Subcutaneous abdominal adipose tissue (tissue), 5 donors: Measurements from ENCODE around the gene TBX5.

ENCODE experiments used
- H3K27ac ChIP-seq: one replicate; pipeline ENCODE4 v1.7.0; 2013; ENCODE audit warnings: low read depth, mild to moderate bottlenecking, inconsistent platforms, low read length, moderate library complexity
- H3K27me3 ChIP-seq, 5 donors: one replicate each; pipeline ENCODE4 v1.7.0; 2013; ENCODE audit warnings: low read length in 5 of 5, inconsistent platforms in 1 of 5; ENCODE audit not compliant: control insufficient read depth in 5 of 5, insufficient read depth in 4 of 5
- H3K36me3 ChIP-seq, 5 donors: one replicate each; pipeline ENCODE4 v1.7.0; 2013; ENCODE audit warnings: low read length in 5 of 5; ENCODE audit not compliant: control insufficient read depth in 5 of 5, insufficient read depth in 5 of 5
- H3K4me1 ChIP-seq, 5 donors: one replicate each; pipeline ENCODE4 v1.7.0; 2013; ENCODE audit warnings: low read length in 5 of 5, mild to moderate bottlenecking in 3 of 5, moderate library complexity in 1 of 5; ENCODE audit not compliant: control insufficient read depth in 5 of 5, insufficient read depth in 5 of 5
- H3K4me3 ChIP-seq, 5 donors: one replicate each; pipeline ENCODE4 v1.7.0; 2013; ENCODE audit warnings: low read length in 5 of 5, low read depth in 1 of 5
- H3K9ac ChIP-seq, 5 donors: one replicate each; pipeline ENCODE4 v1.7.0; 2013; ENCODE audit warnings: low read length in 5 of 5, mild to moderate bottlenecking in 4 of 5, moderate library complexity in 3 of 5
- H3K9me3 ChIP-seq, 5 donors: one replicate each; pipeline ENCODE4 v1.7.0; 2013; ENCODE audit warnings: low read length in 5 of 5; ENCODE audit not compliant: control insufficient read depth in 5 of 5
- donor health status: healthy.
- donor health status: healthy.
- donor health status: healthy.
- donor health status: healthy.
- donor health status: healthy.

The TBX5 gene

DNA sequence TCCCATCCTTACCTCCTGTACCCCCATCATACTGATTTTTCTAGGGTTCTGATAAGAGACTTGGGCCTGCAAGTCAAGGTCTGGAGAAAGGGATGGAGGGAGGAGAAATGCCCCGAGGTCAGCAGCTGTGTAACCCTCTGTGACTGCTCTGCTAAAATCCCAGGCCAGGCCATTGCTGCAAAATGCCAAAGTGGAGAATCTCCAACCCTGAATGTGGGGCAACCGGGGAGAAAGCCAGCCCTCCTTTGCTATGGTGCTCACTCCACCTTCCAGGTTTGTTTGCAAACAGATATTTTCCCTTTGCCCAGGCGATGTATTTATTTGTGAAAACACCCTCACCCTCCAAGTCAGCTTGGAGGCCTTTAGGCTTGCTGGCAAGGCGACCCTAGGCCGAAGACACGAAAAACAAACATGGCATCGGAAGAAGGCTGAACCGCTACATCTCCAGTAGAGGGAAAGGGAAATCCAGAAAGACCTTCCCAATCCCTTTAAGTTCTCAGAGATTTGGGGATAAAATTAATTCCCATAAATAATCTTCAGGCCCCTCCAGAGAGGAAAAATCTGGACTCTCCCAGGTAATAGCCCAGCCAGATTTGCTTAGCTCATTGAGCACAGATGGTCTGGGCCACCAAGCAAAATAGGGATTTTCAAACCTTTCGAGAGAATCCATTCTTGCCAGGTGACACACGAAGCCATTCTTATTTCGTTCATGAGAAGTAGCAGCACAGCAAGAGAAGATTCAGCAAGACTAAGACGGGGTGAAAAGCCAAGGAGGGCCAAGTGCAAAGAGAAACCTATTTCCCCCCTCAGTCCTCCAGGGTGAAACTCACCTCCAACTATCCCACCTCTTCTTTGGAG, 1.3 kb upstream of the TBX5 start:
- no peak overlapping the region for H3K9ac ChIP-seq
- peaks cover 0 to 26% (median 23%) of the 10 kb centered on the region in 5 donors for H3K4me1 ChIP-seq
- no peak overlapping the region for H3K27ac ChIP-seq
- no peaks in the 10 kb centered on the region for H3K36me3 ChIP-seq
- peak overlapping the region in 3 of 5 donors; percentile 64 to 69 (median 65) for H3K4me3 ChIP-seq
- H3K27me3 ChIP-seq = peaks cover 38 to 81% (median 61%) of the 10 kb centered on the region in 5 donors
- no peaks in the 10 kb centered on the region for H3K9me3 ChIP-seq

- Histone ChIP-seq H3K36me3 (no peaks in the 10 kb centered on the region), H3K27me3 (peaks cover 38 to 78% (median 64%) of the 10 kb centered on the region in 5 donors), H3K9ac (no peak overlapping the region), H3K4me3 (peak overlapping the region in 3 of 5 donors; percentile 38 to 69 (median 63)), H3K27ac (no peak overlapping the region), H3K9me3 (no peaks in the 10 kb centered on the region), H3K4me1 (peaks cover 0 to 26% (median 23%) of the 10 kb centered on the region in 5 donors)
Observed at GRCh38 chr12:114406316-114406983, 506 bp upstream of the TBX5 start.

GRCh38 chr12:114404926-114405518, 922 bp downstream of the TBX5 start:
- no peaks in the 10 kb centered on the region for H3K36me3 ChIP-seq
- peak overlapping the region; percentile 54 to 69 (median 63) for H3K4me3 ChIP-seq
- no peaks in the 10 kb centered on the region for H3K9me3 ChIP-seq
- peaks cover 32 to 71% (median 65%) of the 10 kb centered on the region in 5 donors for H3K27me3 ChIP-seq
- H3K27ac ChIP-seq = no peak overlapping the region
- H3K9ac ChIP-seq = peak overlapping the region in 2 of 5 donors; percentile 3 to 13
- peaks cover 0 to 30% (median 25%) of the 10 kb centered on the region in 5 donors for H3K4me1 ChIP-seq

DNA sequence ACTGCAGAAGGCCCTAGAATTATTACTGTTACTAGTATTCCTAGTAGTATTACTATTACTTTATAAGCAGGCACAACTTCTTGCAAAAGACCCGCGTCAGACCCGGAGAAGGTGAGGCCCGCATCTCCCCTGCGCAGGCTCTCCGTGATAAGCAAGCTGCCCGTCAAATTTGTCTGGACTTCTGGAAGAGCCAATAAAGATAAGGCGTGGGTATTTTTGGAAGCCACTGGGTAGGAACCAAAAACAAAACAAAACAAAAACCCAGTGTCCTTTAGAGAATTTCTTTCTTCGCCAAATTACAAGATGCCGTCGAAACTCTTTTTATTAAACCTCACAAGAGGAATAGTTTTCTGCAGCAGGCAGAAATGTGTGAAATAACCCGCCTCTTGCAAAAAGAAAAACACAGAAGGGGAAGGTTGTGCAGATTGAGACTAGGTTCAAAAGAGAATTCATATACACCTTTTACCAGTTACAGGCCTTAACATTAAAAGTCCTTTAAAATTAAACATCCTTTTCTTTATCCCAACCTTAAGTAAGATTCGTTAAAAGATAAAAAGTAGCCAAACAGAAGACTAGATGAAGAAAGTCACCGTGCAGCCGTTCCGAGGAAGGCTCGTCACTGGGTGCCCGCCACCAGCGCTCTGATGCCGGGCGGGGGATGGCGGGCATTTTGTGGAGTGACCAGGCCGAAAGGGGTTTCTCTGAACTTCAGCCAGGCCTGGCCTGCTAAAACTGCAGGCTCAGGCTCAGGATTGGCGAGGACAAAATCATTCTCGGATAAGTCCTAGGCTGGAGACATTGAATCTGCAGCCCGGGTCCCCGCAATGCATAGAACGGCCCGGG, 1.6 kb downstream of the TBX5 start:
- H3K4me1 ChIP-seq = peaks cover 0 to 26% (median 20%) of the 10 kb centered on the region in 5 donors
- H3K4me3 ChIP-seq = peak overlapping the region; percentile 54 to 69 (median 63)
- H3K9me3 ChIP-seq = no peaks in the 10 kb centered on the region
- no peaks in the 10 kb centered on the region for H3K36me3 ChIP-seq
- no peak overlapping the region for H3K27ac ChIP-seq
- H3K27me3 ChIP-seq = peaks cover 32 to 76% (median 63%) of the 10 kb centered on the region in 5 donors
- peak overlapping the region in 1 of 5 donors; percentile 13 for H3K9ac ChIP-seq

DNA sequence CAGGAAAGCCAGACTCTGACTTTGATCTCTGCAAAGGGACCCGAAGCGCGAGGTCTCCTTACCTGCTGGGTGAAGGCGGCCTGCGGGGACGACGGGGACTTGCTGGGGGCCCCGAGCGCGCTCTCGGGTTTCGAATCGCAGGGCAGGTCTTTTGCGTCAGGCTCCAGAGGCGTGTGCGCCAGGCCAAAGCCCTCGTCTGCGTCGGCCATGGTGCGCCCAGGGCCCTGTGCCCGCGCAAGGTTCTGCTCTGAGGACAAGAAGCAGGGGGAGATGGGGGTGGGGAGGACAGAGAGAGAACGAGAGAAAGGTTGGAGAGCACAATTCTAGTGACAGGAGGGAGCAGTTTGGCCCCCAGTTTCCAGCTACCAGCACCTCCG, 2.3 kb downstream of the TBX5 start:
- no peak overlapping the region for H3K9ac ChIP-seq
- peak overlapping the region in 4 of 5 donors; percentile 15 to 69 (median 65) for H3K4me3 ChIP-seq
- peaks cover 0 to 20% (median 14%) of the 10 kb centered on the region in 5 donors for H3K4me1 ChIP-seq
- H3K27me3 ChIP-seq = peaks cover 32 to 76% (median 62%) of the 10 kb centered on the region in 5 donors
- no peak overlapping the region for H3K27ac ChIP-seq
- H3K36me3 ChIP-seq = no peaks in the 10 kb centered on the region
- H3K9me3 ChIP-seq = no peaks in the 10 kb centered on the region

GRCh38 chr12:114403011-114403689, 2.8 kb downstream of the TBX5 start:
- Histone ChIP-seq H3K27me3 (peaks cover 31 to 78% (median 62%) of the 10 kb centered on the region in 5 donors), H3K27ac (no peak overlapping the region), H3K4me3 (peak overlapping the region in 3 of 5 donors; percentile 63 to 69 (median 67)), H3K36me3 (no peaks in the 10 kb centered on the region), H3K9ac (no peak overlapping the region), H3K9me3 (no peaks in the 10 kb centered on the region), H3K4me1 (peaks cover 0 to 16% (median 10%) of the 10 kb centered on the region in 5 donors)

GRCh38 chr12:114402084-114402717, 3.7 kb downstream of the TBX5 start:
- Histone ChIP-seq H3K27me3 (peaks cover 34 to 77% (median 62%) of the 10 kb centered on the region in 5 donors), H3K36me3 (peaks cover 0 to 2% (median 0%) of the 10 kb centered on the region in 5 donors), H3K4me1 (peaks cover 0 to 16% (median 10%) of the 10 kb centered on the region in 5 donors), H3K9me3 (no peaks in the 10 kb centered on the region), H3K9ac (no peak overlapping the region), H3K4me3 (peak overlapping the region in 3 of 5 donors; percentile 8 to 63 (median 17)), H3K27ac (no peak overlapping the region)

GRCh38 chr12:114401328-114402083, 4.4 kb downstream of the TBX5 start:
- no peak overlapping the region for H3K9ac ChIP-seq
- no peaks in the 10 kb centered on the region for H3K9me3 ChIP-seq
- H3K4me1 ChIP-seq = peaks cover 0 to 16% (median 10%) of the 10 kb centered on the region in 5 donors
- H3K27ac ChIP-seq = no peak overlapping the region
- peaks cover 0 to 2% (median 0%) of the 10 kb centered on the region in 5 donors for H3K36me3 ChIP-seq
- peak overlapping the region in 3 of 5 donors; percentile 2 to 17 (median 8) for H3K4me3 ChIP-seq
- peaks cover 41 to 72% (median 59%) of the 10 kb centered on the region in 5 donors for H3K27me3 ChIP-seq
